Breast epithelium (tissue), 3 donors: ENCODE results near the gene NR6A1.

Experiments
- POLR2A ChIP-seq: fragments of 450-650 bp; IDR thresholded peaks from one replicate; pipeline ENCODE4 v1.6.1; 2016; ENCODE audit warnings: antibody characterized with exemption, mild to moderate bottlenecking, moderate library complexity
- POLR2AphosphoS5 ChIP-seq, 3 donors: sonication (generic); formaldehyde crosslinking; IDR thresholded peaks; one replicate each; pipeline ENCODE4 v1.6.1; 2017; ENCODE audit warnings: antibody characterized with exemption in 3 of 3
- TF ChIP-seq, protein P1 (sequence below), 3 donors: fragments of 450-650 bp; IDR thresholded peaks; one replicate each; pipeline ENCODE4 v1.5.1; 2016 to 2017; ENCODE audit warnings: antibody characterized with exemption in 3 of 3, mild to moderate bottlenecking in 3 of 3, moderate library complexity in 3 of 3

DNA sequence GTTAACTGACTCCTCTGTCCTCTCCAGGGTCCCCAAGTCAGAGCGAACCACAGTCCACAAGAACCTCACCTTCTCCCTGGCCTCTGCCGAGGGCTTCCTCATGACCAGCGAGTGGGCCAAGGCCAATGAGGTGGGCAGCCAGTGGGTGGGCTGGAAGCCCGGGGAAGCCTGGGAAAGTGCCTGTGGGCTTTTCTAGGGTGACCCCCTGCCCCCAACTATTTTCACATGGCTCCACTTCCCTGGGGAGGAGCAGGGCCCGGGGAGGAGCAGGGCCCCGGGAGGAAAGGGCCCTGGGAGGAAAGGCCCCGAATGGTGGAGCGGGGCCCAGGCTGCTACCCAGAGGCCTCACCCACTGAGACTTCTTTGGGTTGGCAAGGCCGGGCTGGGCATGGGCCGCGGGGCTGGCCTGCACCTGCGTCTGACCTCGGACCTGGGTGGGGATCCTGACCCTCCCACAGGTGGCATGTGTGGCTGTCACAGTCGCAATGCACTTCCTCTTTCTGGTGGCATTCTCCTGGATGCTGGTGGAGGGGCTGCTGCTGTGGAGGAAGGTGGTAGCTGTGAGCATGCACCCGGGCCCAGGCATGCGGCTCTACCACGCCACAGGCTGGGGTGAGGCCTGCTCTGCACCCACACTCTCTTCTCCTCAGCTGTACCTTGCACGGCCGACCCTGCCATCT is 302.9 kb downstream of the NR6A1 start:
- TF ChIP-seq, protein P1, sequence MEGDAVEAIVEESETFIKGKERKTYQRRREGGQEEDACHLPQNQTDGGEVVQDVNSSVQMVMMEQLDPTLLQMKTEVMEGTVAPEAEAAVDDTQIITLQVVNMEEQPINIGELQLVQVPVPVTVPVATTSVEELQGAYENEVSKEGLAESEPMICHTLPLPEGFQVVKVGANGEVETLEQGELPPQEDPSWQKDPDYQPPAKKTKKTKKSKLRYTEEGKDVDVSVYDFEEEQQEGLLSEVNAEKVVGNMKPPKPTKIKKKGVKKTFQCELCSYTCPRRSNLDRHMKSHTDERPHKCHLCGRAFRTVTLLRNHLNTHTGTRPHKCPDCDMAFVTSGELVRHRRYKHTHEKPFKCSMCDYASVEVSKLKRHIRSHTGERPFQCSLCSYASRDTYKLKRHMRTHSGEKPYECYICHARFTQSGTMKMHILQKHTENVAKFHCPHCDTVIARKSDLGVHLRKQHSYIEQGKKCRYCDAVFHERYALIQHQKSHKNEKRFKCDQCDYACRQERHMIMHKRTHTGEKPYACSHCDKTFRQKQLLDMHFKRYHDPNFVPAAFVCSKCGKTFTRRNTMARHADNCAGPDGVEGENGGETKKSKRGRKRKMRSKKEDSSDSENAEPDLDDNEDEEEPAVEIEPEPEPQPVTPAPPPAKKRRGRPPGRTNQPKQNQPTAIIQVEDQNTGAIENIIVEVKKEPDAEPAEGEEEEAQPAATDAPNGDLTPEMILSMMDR (IDR thresholded peaks at IDR 0.05): no peak
- no peak for TF ChIP-seq POLR2AphosphoS5 (IDR thresholded peaks at IDR 0.05)
- TF ChIP-seq POLR2A: no peak
